ENCODE data around the gene DYNLL1.
A peak's percentile ranks its signal among the peaks of the same experiment; 100 is the strongest.

The DYNLL1 gene

GRCh38 chr12:120538281-120539156 is 42.6 kb downstream of the DYNLL1 start:
- intact Hi-C loops (cut with micrococcal nuclease): no loop called here
- Mint-ChIP-seq H3K36me3 (ENCODE audit: low read depth) (peaks cover 73% of the 10 kb centered on the region), H3K4me3 (peak overlapping the region; percentile 51), H3K27me3 (no peaks in the 10 kb centered on the region), H3K27ac (peak overlapping the region; percentile 61), H3K9me3 (no peaks in the 10 kb centered on the region), H3K4me1 (ENCODE audit: low read depth) (peaks cover 63% of the 10 kb centered on the region)

- Mint-ChIP-seq H3K27me3 (no peaks in the 10 kb centered on the region), H3K4me3 (no peak overlapping the region), H3K4me1 (ENCODE audit: low read depth) (peaks cover 71% of the 10 kb centered on the region), H3K27ac (peak overlapping the region; percentile 61), H3K9me3 (no peaks in the 10 kb centered on the region), H3K36me3 (ENCODE audit: low read depth) (peaks cover 78% of the 10 kb centered on the region)
- intact Hi-C loops (cut with micrococcal nuclease): no loop called here
Observed at GRCh38 chr12:120539303-120539702, 43.4 kb downstream of the DYNLL1 start.

- Mint-ChIP-seq H3K36me3 (ENCODE audit: low read depth) (peaks cover 70% of the 10 kb centered on the region), H3K4me3 (no peak overlapping the region), H3K9me3 (no peaks in the 10 kb centered on the region), H3K27ac (no peak overlapping the region), H3K27me3 (no peaks in the 10 kb centered on the region), H3K4me1 (ENCODE audit: low read depth) (peaks cover 73% of the 10 kb centered on the region)
- intact Hi-C loops (cut with micrococcal nuclease): no loop called here
Observed at GRCh38 chr12:120540445-120540844, 44.5 kb downstream of the DYNLL1 start.

GRCh38 chr12:120542166-120542565 is 46.3 kb downstream of the DYNLL1 start:
- Mint-ChIP-seq H3K4me3 (peak overlapping the region; percentile 30), H3K36me3 (ENCODE audit: low read depth) (peaks cover 55% of the 10 kb centered on the region), H3K27me3 (no peaks in the 10 kb centered on the region), H3K9me3 (no peaks in the 10 kb centered on the region), H3K27ac (no peak overlapping the region), H3K4me1 (ENCODE audit: low read depth) (peaks cover 56% of the 10 kb centered on the region)
- intact Hi-C loops (cut with micrococcal nuclease): no loop called here

- Mint-ChIP-seq H3K9me3 (no peaks in the 10 kb centered on the region), H3K27ac (no peak overlapping the region), H3K27me3 (no peaks in the 10 kb centered on the region), H3K36me3 (ENCODE audit: low read depth) (peaks cover 39% of the 10 kb centered on the region), H3K4me1 (ENCODE audit: low read depth) (peaks cover 31% of the 10 kb centered on the region), H3K4me3 (no peak overlapping the region)
- intact Hi-C loops (cut with micrococcal nuclease): no loop called here
Observed at GRCh38 chr12:120544691-120545090, 48.8 kb downstream of the DYNLL1 start.

GRCh38 chr12:120546050-120546386 is 50.1 kb downstream of the DYNLL1 start:
- intact Hi-C loops (cut with micrococcal nuclease): no loop called here
- Mint-ChIP-seq H3K4me3 (no peak overlapping the region), H3K27ac (no peak overlapping the region), H3K36me3 (ENCODE audit: low read depth) (peaks cover 30% of the 10 kb centered on the region), H3K27me3 (no peaks in the 10 kb centered on the region), H3K4me1 (ENCODE audit: low read depth) (peaks cover 20% of the 10 kb centered on the region), H3K9me3 (no peaks in the 10 kb centered on the region)

Data from dendritic cell treated with granulocyte-macrophage colony-stimulating factor and Interleukin-4, amounts not matched to agents 40 ng/mL and 50 ng/mL, for 4 days (primary cell).